ACC112 (cell line): ENCODE results near the gene PXMP4.

Experiments used
- H2AFZ ChIP-seq: fragments of 200-600 bp; sonication (generic); one replicate; pipeline ENCODE4 v1.6.0; 2017; ENCODE audit warnings: antibody characterized with exemption, low read length; ENCODE audit not compliant: unreplicated experiment
- H3K27ac ChIP-seq: fragments of 200-600 bp; sonication (generic); 2 replicates; pipeline ENCODE4 v1.5.1; 2014; ENCODE audit warnings: low read depth, mild to moderate bottlenecking, antibody characterized with exemption, low read length, moderate library complexity
- H3K27me3 ChIP-seq: fragments of 200-600 bp; sonication (generic); 2 replicates; pipeline ENCODE4 v1.6.1; 2014; ENCODE audit warnings: mild to moderate bottlenecking, antibody characterized with exemption, low read length, moderate library complexity, mixed read lengths; ENCODE audit not compliant: insufficient read depth
- H3K36me3 ChIP-seq: fragments of 200-600 bp; sonication (generic); 2 replicates; pipeline ENCODE4 v1.6.1; 2016; ENCODE audit warnings: mild to moderate bottlenecking, antibody characterized with exemption, low read length, moderate library complexity, mixed read lengths; ENCODE audit not compliant: insufficient read depth
- H3K4me1 ChIP-seq: fragments of 200-600 bp; sonication (generic); one replicate; pipeline ENCODE4 v1.6.1; 2016; ENCODE audit warnings: low read length, mixed read lengths; ENCODE audit not compliant: insufficient read depth, unreplicated experiment, control insufficient read depth
- H3K4me3 ChIP-seq: fragments of 200-600 bp; sonication (generic); 2 replicates; pipeline ENCODE4 v1.5.1; 2014; ENCODE audit warnings: mild to moderate bottlenecking, low read depth, low read length
- H3K79me2 ChIP-seq: fragments of 200-600 bp; sonication (generic); one replicate; pipeline ENCODE4 v1.6.0; 2016; ENCODE audit warnings: low read length; ENCODE audit not compliant: control insufficient read depth, unreplicated experiment, insufficient read depth

Gene PXMP4

DNA sequence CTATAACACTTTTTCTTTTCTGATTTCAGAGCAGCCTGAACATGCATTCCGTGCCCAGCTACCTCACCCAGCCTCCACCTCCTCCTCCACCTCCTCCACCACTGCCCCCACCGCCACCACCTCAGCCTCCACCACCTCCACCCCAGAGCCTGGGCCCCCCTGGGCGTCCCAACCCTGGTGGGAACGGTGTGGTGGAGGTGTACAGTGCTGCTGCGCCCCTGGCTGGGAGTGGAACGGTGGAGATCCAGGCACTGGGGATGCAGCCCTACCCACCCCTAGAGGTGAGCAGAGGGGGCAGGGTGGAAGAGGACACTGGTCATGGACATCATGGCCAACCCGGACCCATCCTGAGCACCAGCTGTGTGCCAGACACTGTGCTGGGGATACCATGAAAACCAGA is 33.0 kb upstream of the PXMP4 start:
- H3K27me3 ChIP-seq: no peaks in the 10 kb centered on the region
- H3K36me3 ChIP-seq: peaks cover 16% of the 10 kb centered on the region; the same call in 1 of the 2 replicates

DNA sequence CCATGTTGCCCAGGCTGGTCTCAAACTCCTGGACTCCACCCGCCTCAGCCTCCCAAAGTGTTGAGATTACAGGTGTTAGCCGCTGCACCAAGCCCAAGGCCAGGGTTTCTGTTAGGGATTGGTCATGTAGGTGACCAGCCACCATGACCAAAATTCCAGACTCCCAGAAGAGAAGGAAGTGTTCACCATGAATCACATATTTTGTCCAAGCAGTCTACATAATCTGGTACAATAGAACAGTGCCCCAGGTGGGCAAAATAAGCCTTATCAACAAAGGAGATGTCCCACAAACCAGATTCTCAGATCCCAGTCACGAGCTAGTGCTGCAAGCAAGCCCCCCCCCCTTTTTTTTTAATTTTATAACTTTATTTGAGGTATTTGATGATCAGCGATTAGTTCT is 31.7 kb upstream of the PXMP4 start:
- Histone ChIP-seq H3K79me2 (no peaks in the 10 kb centered on the region), H3K27ac (no peak overlapping the region)

More for the DNA sequence above, 33.0 kb upstream of the PXMP4 start:
- Histone ChIP-seq H3K27ac (no peak overlapping the region), H3K79me2 (no peaks in the 10 kb centered on the region), H3K4me1 (no peaks in the 10 kb centered on the region), H2AFZ (no peak overlapping the region), H3K4me3 (no peak overlapping the region)

DNA sequence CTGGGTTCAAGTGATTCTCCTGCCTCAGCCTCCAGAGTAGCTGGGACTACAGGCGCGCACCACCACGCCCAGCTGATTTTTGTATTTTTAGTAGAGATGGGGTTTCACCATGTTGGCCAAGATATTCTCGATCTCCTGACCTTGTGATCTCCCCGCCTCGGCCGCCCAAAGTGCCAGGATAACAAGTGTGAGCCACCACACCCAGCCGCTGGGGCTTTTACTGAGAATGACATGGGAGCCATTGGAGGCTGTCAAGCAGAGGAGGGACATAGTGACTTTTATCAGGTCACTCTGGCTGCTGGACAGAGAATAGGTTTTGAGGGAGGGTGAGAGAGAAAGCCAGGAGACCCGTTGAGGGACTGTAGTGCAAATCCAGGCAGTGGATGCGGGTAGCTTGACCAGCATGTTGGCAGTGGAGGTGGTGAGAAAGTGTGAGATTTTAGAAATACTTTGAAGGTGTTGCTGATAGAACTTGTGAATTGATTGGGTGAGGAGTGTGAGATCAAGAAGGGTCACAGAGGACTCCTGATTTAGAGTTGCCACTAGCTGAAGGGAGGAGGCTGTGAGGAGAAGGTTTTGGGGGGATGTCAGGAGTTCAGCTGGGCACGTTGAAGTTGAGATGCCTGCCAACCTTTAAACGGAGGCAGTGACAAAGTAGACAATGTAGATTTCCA is 26.4 kb upstream of the PXMP4 start:
- H3K27me3 ChIP-seq: no peaks in the 10 kb centered on the region
- H3K36me3 ChIP-seq: no peaks in the 10 kb centered on the region
- no peak overlapping the region for H3K27ac ChIP-seq
- H3K79me2 ChIP-seq: no peaks in the 10 kb centered on the region
- H2AFZ ChIP-seq: no peak overlapping the region
- H3K4me3 ChIP-seq: no peak overlapping the region
- H3K4me1 ChIP-seq: no peaks in the 10 kb centered on the region

More for the DNA sequence above, 31.7 kb upstream of the PXMP4 start:
- H2AFZ ChIP-seq: no peak overlapping the region
- H3K27me3 ChIP-seq: no peaks in the 10 kb centered on the region
- H3K4me1 ChIP-seq: no peaks in the 10 kb centered on the region
- peaks cover 9% of the 10 kb centered on the region; the same call in 1 of the 2 replicates for H3K36me3 ChIP-seq
- H3K4me3 ChIP-seq: no peak overlapping the region

DNA sequence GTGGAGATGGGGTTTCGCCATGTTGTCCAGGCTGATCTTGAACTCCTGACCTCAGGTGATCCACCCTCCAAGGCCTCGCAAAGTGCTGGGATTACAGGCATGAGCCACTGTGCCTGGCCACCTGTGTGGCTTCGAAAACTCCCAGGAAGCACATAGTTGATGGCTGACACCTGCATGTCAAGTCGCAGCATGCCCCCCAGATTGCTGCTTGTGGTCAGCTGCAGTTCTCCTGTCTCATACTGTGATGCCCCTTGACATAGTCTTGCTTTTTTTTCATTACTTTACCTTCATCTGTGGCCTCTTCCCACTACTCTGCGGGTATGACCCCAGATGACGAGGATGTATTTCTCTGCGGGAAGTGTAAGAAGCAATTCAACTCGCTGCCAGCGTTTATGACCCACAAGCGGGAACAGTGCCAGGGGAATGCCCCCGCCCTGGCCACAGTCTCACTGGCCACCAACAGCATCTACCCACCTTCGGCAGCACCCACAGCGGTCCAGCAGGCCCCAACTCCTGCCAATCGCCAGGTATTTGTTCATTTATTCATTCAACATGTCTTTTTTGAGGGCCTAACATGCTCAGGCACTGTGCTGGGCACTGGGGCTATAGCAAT is 24.8 kb upstream of the PXMP4 start:
- Histone ChIP-seq H3K27me3 (no peaks in the 10 kb centered on the region), H3K4me3 (no peak overlapping the region)

DNA sequence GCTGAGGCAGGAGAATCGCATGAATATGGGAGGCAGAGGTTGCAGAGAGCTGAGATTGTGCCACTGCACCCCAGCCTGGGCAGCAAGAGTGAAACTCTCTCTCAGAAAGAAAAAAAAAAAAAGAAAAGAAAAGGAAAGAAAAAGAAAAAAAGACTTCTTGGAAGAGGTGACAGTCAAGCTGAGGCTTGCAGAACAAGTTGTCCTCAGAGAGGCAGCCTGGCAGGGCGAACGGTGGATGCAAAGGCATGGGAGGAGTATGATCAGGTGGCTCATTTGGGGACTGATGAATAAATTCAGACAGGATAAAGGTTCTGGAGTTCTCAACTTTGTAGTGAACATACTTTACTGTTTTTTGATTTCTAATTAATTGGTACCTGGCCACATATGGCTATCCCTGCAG is 24.1 kb upstream of the PXMP4 start:
- Histone ChIP-seq H3K4me1 (no peaks in the 10 kb centered on the region), H3K27me3 (no peaks in the 10 kb centered on the region), H3K36me3 (no peaks in the 10 kb centered on the region), H3K79me2 (no peaks in the 10 kb centered on the region), H3K4me3 (no peak overlapping the region), H3K27ac (no peak overlapping the region), H2AFZ (no peak overlapping the region)

More for the DNA sequence above, 24.8 kb upstream of the PXMP4 start:
- Histone ChIP-seq H3K27ac (no peak overlapping the region), H3K4me1 (no peaks in the 10 kb centered on the region), H3K36me3 (no peaks in the 10 kb centered on the region), H3K79me2 (no peaks in the 10 kb centered on the region), H2AFZ (no peak overlapping the region)

DNA sequence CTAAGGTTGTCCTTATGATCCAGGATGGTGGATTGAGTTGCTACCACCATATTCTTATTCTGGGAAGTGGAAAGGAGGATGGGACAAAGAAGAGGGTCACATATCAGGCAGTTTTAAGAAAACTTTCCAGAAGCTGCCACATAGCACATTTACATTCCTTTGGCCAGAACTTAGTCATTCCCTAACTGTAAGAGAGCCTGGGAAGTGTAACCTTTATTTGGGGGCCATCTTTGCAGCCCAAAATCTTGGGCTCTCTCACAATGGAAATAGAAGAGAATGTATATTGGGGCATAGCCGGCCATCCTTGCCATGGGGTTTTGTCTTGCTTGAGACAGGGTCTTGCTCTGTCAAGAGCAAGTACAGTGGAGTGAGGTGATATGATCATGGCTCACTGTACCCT is 20.1 kb upstream of the PXMP4 start:
- Histone ChIP-seq H3K27me3 (no peaks in the 10 kb centered on the region), H3K27ac (no peak overlapping the region), H3K79me2 (no peaks in the 10 kb centered on the region), H3K4me3 (no peak overlapping the region), H2AFZ (no peak overlapping the region), H3K36me3 (peaks cover 7% of the 10 kb centered on the region; the same call in 1 of the 2 replicates), H3K4me1 (no peaks in the 10 kb centered on the region)

DNA sequence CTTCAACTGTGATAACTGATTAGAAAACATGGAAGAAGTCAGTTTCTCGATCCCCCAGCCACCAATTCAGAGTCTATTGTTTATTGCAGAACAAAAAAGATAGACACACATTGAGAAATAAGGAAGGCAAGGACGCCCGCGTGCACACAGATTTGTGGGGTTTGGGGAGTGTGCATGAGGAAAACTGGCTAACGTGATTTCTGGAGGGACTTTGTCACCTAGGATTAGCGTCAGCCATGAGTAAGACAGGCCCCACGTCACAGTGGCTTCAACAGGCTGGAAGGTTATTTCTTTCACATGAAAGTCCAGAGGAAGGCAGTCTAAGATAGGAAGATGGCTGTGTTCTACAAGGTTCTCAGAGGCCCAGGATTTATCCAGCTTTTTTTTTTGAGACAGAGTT is 19.4 kb upstream of the PXMP4 start:
- Histone ChIP-seq H3K4me1 (peaks cover 2% of the 10 kb centered on the region), H3K4me3 (no peak overlapping the region), H3K27me3 (no peaks in the 10 kb centered on the region), H2AFZ (no peak overlapping the region), H3K27ac (no peak overlapping the region), H3K79me2 (no peaks in the 10 kb centered on the region), H3K36me3 (peaks cover 7% of the 10 kb centered on the region; the same call in 1 of the 2 replicates)

DNA sequence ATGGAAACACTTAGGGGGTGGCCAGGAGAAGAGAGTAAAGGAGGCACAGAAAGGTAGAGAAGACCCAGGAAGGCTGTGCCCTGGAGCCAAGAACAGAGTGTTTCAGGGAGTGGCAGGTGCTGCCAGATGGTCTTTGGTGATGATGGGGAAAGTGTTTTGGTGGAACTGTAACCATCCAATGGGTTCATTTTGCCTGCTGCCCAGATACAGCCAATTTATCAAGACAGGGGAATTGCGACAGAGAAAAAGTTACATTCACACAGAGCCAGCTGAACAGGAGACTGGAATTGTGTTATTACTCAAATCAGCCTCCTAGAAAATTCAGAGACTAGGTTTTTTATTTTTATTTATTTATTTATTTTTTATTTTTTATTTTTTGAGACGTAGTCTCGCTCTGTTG is 16.9 kb upstream of the PXMP4 start:
- H3K27me3 ChIP-seq: no peaks in the 10 kb centered on the region
- H3K36me3 ChIP-seq: peaks cover 7% of the 10 kb centered on the region; the same call in 1 of the 2 replicates
- no peak overlapping the region for H3K27ac ChIP-seq
- no peaks in the 10 kb centered on the region for H3K79me2 ChIP-seq
- H3K4me1 ChIP-seq: peaks cover 15% of the 10 kb centered on the region
- H3K4me3 ChIP-seq: no peak overlapping the region
- H2AFZ ChIP-seq: no peak overlapping the region

DNA sequence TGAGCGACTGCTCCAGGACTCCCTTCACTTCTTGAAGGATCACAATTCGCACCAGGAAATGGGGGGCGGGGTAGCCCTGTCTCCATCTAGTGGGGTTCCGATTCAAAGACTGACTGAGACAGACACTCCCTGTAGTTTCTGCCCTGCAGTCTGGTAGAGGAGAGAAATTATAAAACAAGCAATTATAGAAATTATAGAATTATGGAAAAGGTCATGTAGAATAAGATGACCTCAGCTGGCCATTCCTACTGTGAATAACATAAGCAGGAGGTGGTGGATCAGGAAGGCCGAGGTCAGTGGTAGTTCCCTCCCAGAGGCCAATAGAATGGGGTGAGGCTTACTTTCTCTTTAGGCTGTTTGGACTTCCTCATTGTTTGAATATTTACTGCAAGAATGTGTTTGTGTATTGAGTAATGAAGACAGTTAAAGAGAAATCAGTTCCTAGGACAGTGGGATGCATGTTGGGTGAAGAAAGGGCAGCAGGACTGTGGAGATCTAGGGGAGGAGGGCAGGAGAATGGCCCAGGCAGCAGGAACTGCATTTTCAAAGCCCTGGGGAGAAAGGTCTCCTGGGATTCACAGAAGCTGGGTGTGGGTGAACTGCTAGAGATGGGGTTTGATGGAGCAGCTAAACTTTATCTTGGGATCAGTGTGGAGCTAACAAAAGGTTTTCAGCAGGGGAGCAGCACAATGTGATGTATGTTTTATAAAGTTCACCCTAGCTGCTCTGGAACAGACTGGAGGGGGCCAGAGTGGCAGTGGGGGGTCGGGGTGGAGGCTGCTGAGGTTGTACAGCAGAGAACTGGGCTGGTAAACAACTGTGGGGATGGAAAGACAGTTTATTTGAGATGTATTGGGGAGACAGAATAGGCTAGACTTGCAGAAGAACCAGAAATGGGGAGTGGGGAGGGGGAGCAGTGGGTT is 13.8 kb upstream of the PXMP4 start:
- peaks cover 18% of the 10 kb centered on the region for H3K4me1 ChIP-seq
- H3K4me3 ChIP-seq: peak overlapping the region; percentile 48
- peak overlapping the region; percentile 10 for H2AFZ ChIP-seq
- H3K27ac ChIP-seq: peak overlapping the region; percentile 71
- H3K27me3 ChIP-seq: no peaks in the 10 kb centered on the region
- H3K36me3 ChIP-seq: peaks cover 7% of the 10 kb centered on the region; the same call in 1 of the 2 replicates
- H3K79me2 ChIP-seq: no peaks in the 10 kb centered on the region

DNA sequence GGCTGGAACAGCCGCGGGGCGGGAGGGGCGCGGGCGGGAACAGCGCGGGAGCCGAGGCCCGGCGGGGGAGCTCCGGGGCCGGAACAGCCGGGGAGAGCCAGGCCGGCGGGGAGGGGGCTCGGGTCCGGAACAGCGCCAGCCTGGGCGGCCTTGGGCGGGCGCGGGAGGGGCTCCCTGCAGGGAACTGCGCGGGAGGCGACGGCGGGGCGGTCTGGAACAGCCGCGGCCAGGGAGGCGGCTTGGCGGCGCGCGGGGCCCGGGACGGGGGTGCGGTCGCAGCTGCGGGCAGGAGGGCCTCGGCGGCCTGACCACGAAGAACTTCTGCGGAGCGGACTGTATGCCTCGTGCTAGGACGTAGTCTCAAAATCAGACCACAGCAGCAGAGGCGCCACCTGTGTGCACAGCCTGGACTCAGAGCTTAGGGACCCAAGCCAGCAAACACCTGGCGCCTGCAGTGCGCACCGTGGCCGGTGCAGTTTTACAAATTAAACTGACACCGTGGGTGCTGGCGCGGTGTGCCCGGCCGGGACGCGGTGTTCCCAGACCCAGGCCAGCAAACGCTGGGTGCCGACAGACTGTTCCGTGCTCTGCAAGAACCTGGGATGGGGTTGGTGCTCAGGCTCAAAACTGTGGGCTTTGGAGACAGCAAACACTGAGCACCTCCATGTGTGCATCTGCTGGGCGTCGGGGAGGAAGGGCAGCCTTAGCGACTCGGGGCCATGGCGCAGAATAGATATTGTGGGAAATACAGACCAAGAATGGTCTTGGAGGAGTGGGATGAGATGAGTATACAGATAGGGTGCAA is 12.3 kb upstream of the PXMP4 start:
- no peaks in the 10 kb centered on the region for H3K79me2 ChIP-seq
- H3K27me3 ChIP-seq: no peaks in the 10 kb centered on the region
- H2AFZ ChIP-seq: peak overlapping the region; percentile 81
- no peak overlapping the region for H3K27ac ChIP-seq
- peaks cover 18% of the 10 kb centered on the region for H3K4me1 ChIP-seq
- H3K4me3 ChIP-seq: peak overlapping the region; percentile 84
- H3K36me3 ChIP-seq: peaks cover 7% of the 10 kb centered on the region; the same call in 1 of the 2 replicates
